A549 (cell line): ENCODE data around the gene THSD7A. TPM values are rescaled to one million over a fixed set of nuclear protein-coding genes. Genes with fewer than 3 reads are reported as not detected.
A peak's percentile ranks its signal among the peaks of the same experiment; 100 is the strongest.

Experiments used
- ATAC-seq, 2 experiments: fragments of 200-7000 bp in 1 of 2; fragments of >200 bp in 1 of 2; cut with Nextera tagmentation in 1 of 2; cut with Tn5 transposase in 1 of 2; 3 replicates each; pipeline versions ENCODE4 v1.8.0 to v1.9.1; 2018 to 2020; ENCODE audit warnings: mild to moderate bottlenecking in 1 of 2, moderate library complexity in 1 of 2
- CTCF ChIA-PET: fragments of 300-600 bp; sonication (Branson Sonifier 250); formaldehyde crosslinking; extraction: SDS; loops from one replicate; lab custom pipeline; 2021; ENCODE audit warnings: antibody characterized with exemption, inconsistent platforms; lab: Yijun Ruan, JAX
- POLR2A ChIA-PET: fragments of 350-600 bp; formaldehyde crosslinking; extraction: SDS; loops from one replicate; lab custom pipeline; 2021; ENCODE audit warnings: antibody characterized with exemption, inconsistent platforms; lab: Yijun Ruan, JAX
- DNase-seq, 2 experiments: peaks; one replicate each; pipeline versions ENCODE4 v3.0.0 to v3.0.0-alpha.2; 2011 to 2016; ENCODE audit warnings: low read depth in 1 of 2, low spot score in 1 of 2
- FAIRE-seq: peaks from 2 replicates; lab custom pipeline; 2011; peaks lifted over from hg19 to GRCh38; lab: Jason Lieb, UNC
- H3K27ac ChIP-seq, 2 experiments: fragments of >200 bp; sonication (Bioruptor Twin); formaldehyde crosslinking; 3 replicates each; pipeline ENCODE4 v1.5.1; 2016 to 2017
- H3K4me1 ChIP-seq: fragments of >200 bp; sonication (Bioruptor Twin); formaldehyde crosslinking; 3 replicates; pipeline ENCODE4 v1.6.1; 2016
- H3K4me2 ChIP-seq: fragments of >200 bp; sonication (Bioruptor Twin); formaldehyde crosslinking; 3 replicates; pipeline ENCODE4 v1.6.1; 2016
- H3K4me3 ChIP-seq: fragments of >200 bp; sonication (Bioruptor Twin); formaldehyde crosslinking; 3 replicates; pipeline ENCODE4 v1.5.1; 2016
- H3K9me3 ChIP-seq: fragments of >200 bp; sonication (Bioruptor Twin); formaldehyde crosslinking; 3 replicates; pipeline ENCODE4 v1.6.1; 2016
- ESRRA ChIP-seq: fragments of 150-350 bp; IDR thresholded peaks from 2 replicates; pipeline ENCODE4 v1.6.1; 2014; ENCODE audit warnings: mild to moderate bottlenecking, low read length, borderline replicate concordance
- HDAC2 ChIP-seq: fragments of 200-600 bp; sonication (generic); IDR thresholded peaks from 2 replicates; pipeline ENCODE4 v1.6.1; 2016
- JUN ChIP-seq, 2 experiments: fragments of >200 bp; sonication (Bioruptor Twin); formaldehyde crosslinking; IDR thresholded peaks; 2 replicates in 1 of 2; 3 replicates in 1 of 2; pipeline ENCODE4 v1.6.1; 2016 to 2017
- KDM5A ChIP-seq: fragments of 200-600 bp; sonication (generic); IDR thresholded peaks from 2 replicates; pipeline ENCODE4 v1.6.1; 2016; ENCODE audit warnings: antibody characterized with exemption, mild to moderate bottlenecking
- MAFK ChIP-seq: fragments of 450-650 bp; IDR thresholded peaks from 2 replicates; pipeline ENCODE4 v1.6.1; 2014; ENCODE audit not compliant: partially characterized antibody
- NR3C1 ChIP-seq: fragments of >200 bp; sonication (Bioruptor Twin); formaldehyde crosslinking; IDR thresholded peaks from 3 replicates; pipeline ENCODE4 v1.6.1; 2017
- RAD21 ChIP-seq, 2 experiments: fragments of >200 bp in 1 of 2; sonication (Bioruptor Twin) in 1 of 2; formaldehyde crosslinking in 1 of 2; IDR thresholded peaks in 1 of 2; conservative IDR thresholded peaks in 1 of 2; 2 replicates in 1 of 2; 3 replicates in 1 of 2; pipeline ENCODE4 v1.6.1; 2012 to 2018; ENCODE audit warnings: inconsistent platforms in 1 of 2
- RCOR1 ChIP-seq: fragments of 150-350 bp; IDR thresholded peaks from 2 replicates; pipeline ENCODE4 v1.6.1; 2014; ENCODE audit warnings: antibody characterized with exemption, low read length, low read depth
- SMC3 ChIP-seq: fragments of >200 bp; sonication (Bioruptor Twin); formaldehyde crosslinking; IDR thresholded peaks from 3 replicates; pipeline ENCODE4 v1.6.1; 2018; ENCODE audit warnings: inconsistent platforms
- WGBS: methylation state at CpG from one replicate; pipeline ENCODE4 v1.1.6; 2017; ENCODE audit errors: missing lambda C conversion rate; 5-methylcytosine and 5-hydroxymethylcytosine counted together
- polyA minus RNA-seq: library from RNA; depleted of rRNA, polyadenylated mRNA; stranded (reverse); fragments of >200 nt; gene quantifications from 2 replicates; pipeline ENCODE4 v1.2.3, GENCODE V29; 2011; rRNA and poly(A)+ RNA removed
- polyA plus RNA-seq, 4 experiments: library from polyadenylated mRNA; depleted of rRNA in 3 of 4; stranded (reverse); fragments of >200 nt; fragmentation: RNase III in 1 of 4; extraction: RNeasy Plus Mini Kit Qiagen cat#74134 plus additional on column Dnase treatment in 1 of 4; gene quantifications; 2 replicates in 3 of 4; 3 replicates in 1 of 4; pipeline ENCODE4 v1.2.3, GENCODE V29; 2011 to 2017
- TF ChIP-seq, protein P1 (sequence below): IDR thresholded peaks from 2 replicates; pipeline ENCODE4 v1.6.1; 2012
- TF ChIP-seq, protein P2 (sequence below): fragments of >200 bp; sonication (Bioruptor Twin); formaldehyde crosslinking; IDR thresholded peaks from 3 replicates; pipeline ENCODE4 v1.5.1; 2016
- TF ChIP-seq, protein P3 (sequence below): IDR thresholded peaks from 2 replicates; pipeline ENCODE4 v1.6.1; 2012

THSD7A gene, protein sequence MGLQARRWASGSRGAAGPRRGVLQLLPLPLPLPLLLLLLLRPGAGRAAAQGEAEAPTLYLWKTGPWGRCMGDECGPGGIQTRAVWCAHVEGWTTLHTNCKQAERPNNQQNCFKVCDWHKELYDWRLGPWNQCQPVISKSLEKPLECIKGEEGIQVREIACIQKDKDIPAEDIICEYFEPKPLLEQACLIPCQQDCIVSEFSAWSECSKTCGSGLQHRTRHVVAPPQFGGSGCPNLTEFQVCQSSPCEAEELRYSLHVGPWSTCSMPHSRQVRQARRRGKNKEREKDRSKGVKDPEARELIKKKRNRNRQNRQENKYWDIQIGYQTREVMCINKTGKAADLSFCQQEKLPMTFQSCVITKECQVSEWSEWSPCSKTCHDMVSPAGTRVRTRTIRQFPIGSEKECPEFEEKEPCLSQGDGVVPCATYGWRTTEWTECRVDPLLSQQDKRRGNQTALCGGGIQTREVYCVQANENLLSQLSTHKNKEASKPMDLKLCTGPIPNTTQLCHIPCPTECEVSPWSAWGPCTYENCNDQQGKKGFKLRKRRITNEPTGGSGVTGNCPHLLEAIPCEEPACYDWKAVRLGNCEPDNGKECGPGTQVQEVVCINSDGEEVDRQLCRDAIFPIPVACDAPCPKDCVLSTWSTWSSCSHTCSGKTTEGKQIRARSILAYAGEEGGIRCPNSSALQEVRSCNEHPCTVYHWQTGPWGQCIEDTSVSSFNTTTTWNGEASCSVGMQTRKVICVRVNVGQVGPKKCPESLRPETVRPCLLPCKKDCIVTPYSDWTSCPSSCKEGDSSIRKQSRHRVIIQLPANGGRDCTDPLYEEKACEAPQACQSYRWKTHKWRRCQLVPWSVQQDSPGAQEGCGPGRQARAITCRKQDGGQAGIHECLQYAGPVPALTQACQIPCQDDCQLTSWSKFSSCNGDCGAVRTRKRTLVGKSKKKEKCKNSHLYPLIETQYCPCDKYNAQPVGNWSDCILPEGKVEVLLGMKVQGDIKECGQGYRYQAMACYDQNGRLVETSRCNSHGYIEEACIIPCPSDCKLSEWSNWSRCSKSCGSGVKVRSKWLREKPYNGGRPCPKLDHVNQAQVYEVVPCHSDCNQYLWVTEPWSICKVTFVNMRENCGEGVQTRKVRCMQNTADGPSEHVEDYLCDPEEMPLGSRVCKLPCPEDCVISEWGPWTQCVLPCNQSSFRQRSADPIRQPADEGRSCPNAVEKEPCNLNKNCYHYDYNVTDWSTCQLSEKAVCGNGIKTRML (N-terminal part only)
- 11.8 and 12.9 TPM in 2 replicates for polyA plus RNA-seq (2011; rRNA removed)
- 1.1 and 1.4 TPM in 2 replicates for polyA plus RNA-seq (2012; cell fraction: cytosol; rRNA removed)
- 1.6 and 3.0 TPM in 2 replicates for polyA plus RNA-seq (2012; cell fraction: nucleus; rRNA removed)
- 4.2 to 5.7 TPM (median 5.4 TPM) in 3 replicates for polyA plus RNA-seq (2017; fragmentation: RNase III; extraction: RNeasy Plus Mini Kit Qiagen cat#74134 plus additional on column Dnase treatment)
- polyA minus RNA-seq, result 30.6 and 40.2 TPM in 2 replicates

DNA sequence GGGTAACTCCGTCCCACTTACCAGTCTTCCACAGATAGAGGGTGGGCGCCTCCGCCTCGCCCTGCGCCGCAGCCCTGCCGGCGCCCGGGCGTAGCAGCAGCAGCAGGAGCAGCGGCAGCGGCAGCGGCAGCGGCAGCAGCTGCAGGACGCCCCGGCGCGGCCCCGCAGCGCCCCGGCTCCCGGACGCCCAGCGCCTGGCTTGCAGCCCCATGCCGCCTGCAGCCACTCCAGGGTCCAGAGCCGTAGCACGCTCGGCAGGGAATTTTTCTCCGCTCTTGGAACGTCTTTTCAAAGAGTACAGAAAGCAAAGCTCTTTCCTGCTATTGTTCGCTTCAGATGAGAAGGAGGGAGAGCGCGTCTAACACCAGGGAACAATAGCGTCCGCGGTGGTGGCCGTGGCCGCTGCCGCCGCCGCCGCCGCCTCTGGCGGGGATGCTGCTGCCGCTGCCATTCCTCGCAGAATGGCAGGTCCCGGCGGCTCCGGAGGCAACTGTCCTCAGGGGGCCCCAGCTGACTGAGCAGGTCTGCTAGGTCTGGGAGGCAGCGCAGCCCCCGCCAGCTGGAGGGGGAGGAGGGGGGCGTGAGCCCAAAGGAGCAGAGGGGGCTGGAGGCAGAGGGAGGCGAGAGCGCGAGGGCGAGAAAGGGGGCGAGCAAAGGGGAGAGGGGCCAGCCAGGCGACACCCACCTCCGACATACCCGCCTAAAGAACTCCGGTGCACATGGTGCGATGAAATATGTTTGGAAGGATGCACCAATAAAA lies at the start of gene THSD7A:
TSS of gene THSD7A (minus strand) at position 463 of the 760 bp plus-strand sequence. CDS start at position 211, 252 bp downstream.
- FAIRE-seq, result no peak
- Histone ChIP-seq H3K4me2 (peak within 1 kb of the TSS; percentile 77), H3K4me3 (peak within 1 kb of the TSS; percentile 54), H3K4me1 (no peaks in the 10 kb centered on the region; the same call in 2 of the 3 replicates), H3K27ac (peak within 1 kb of the TSS; percentile 80 to 90), H3K9me3 (no peaks in the 10 kb centered on the region)
- 9% methylated on average over 29 of the region's 62 CpGs for WGBS
- DNase-seq, result peak; percentile 46 to 52
- TF ChIP-seq, protein P1, sequence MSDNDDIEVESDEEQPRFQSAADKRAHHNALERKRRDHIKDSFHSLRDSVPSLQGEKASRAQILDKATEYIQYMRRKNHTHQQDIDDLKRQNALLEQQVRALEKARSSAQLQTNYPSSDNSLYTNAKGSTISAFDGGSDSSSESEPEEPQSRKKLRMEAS, result peak; percentile 60
- TF ChIP-seq, protein P2, sequence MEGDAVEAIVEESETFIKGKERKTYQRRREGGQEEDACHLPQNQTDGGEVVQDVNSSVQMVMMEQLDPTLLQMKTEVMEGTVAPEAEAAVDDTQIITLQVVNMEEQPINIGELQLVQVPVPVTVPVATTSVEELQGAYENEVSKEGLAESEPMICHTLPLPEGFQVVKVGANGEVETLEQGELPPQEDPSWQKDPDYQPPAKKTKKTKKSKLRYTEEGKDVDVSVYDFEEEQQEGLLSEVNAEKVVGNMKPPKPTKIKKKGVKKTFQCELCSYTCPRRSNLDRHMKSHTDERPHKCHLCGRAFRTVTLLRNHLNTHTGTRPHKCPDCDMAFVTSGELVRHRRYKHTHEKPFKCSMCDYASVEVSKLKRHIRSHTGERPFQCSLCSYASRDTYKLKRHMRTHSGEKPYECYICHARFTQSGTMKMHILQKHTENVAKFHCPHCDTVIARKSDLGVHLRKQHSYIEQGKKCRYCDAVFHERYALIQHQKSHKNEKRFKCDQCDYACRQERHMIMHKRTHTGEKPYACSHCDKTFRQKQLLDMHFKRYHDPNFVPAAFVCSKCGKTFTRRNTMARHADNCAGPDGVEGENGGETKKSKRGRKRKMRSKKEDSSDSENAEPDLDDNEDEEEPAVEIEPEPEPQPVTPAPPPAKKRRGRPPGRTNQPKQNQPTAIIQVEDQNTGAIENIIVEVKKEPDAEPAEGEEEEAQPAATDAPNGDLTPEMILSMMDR, result peak; percentile 27; the same call in 2 of the 3 replicates
- no peak for TF ChIP-seq HDAC2
- no peak for TF ChIP-seq NR3C1
- no peak for TF ChIP-seq JUN (IDR thresholded peaks at IDR 0.05)
- no peak for TF ChIP-seq RCOR1
- TF ChIP-seq SMC3, result peak; percentile 50
- TF ChIP-seq RAD21 (conservative IDR thresholded peaks at IDR 0.05 in 1 of 2, IDR thresholded peaks at IDR 0.05 in 1 of 2), result peak in 1 of 2 experiments; percentile 56; a peak in 3 of 5 replicates
- TF ChIP-seq, protein P3, sequence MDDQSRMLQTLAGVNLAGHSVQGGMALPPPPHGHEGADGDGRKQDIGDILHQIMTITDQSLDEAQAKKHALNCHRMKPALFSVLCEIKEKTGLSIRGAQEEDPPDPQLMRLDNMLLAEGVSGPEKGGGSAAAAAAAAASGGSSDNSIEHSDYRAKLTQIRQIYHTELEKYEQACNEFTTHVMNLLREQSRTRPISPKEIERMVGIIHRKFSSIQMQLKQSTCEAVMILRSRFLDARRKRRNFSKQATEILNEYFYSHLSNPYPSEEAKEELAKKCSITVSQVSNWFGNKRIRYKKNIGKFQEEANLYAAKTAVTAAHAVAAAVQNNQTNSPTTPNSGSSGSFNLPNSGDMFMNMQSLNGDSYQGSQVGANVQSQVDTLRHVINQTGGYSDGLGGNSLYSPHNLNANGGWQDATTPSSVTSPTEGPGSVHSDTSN, result no peak
- ChIA-PET CTCF (interaction anchor here (0.6 to 2.1 kb wide), 12 partner anchors 9 to 664 kb away, joined by 3 to 13 read pairs (median 4); no protein-coding TSS in a partner anchor), POLR2A (interaction anchor here (1.2 kb wide), 1 partner anchor 374 kb away, joined by 3 read pairs; no protein-coding TSS in a partner anchor)
- peak; percentile 91 to 95 for ATAC-seq

DNA sequence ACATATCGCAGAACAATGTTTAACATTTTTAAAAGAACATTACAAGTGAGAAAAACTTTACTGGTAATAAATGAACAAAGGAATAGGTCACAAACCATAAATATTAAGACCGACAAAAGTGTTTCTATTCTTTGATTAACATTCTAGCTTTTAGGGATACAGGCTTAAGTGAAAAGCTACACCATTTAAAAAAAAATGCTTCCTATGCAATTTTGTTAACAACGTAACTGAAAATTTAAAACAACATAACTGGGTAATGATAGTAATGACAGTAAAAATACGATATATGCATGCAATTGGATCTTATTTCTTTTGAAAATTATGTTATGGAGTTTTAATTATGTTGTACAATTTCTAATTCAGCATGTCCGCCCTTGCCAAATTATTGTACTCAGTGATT lies 49.7 kb upstream of the THSD7A start:
- Histone ChIP-seq H3K4me1 (no peaks in the 10 kb centered on the region), H3K4me2 (no peak overlapping the region), H3K27ac (no peak overlapping the region), H3K4me3 (no peak overlapping the region), H3K9me3 (peaks cover 3% of the 10 kb centered on the region; the same call in 1 of the 3 replicates)
- no peak for TF ChIP-seq ESRRA
- no peak for TF ChIP-seq SMC3
- no peak for TF ChIP-seq NR3C1
- TF ChIP-seq MAFK, result peak; percentile 70
- TF ChIP-seq KDM5A, result no peak
- no peak for TF ChIP-seq JUN (IDR thresholded peaks at IDR 0.05)
- FAIRE-seq (no peak), DNase-seq (no peak), ATAC-seq (no peak)
- ChIA-PET POLR2A (no interaction called here), CTCF (no interaction called here)
- WGBS, result 67% methylated on average over 5 of the region's 5 CpGs
